IPS-20b (cell line): Measurements from ENCODE around the gene FMN2.

Experiments used
- H3K27ac ChIP-seq: one replicate; pipeline ENCODE4 v1.5.1; 2013; ENCODE audit warnings: low read length
- H3K27me3 ChIP-seq: 2 replicates; pipeline ENCODE4 v1.6.1; 2013; ENCODE audit warnings: mild to moderate bottlenecking, low read length, inconsistent platforms; ENCODE audit not compliant: insufficient read depth
- H3K36me3 ChIP-seq: 2 replicates; pipeline ENCODE4 v1.6.1; 2013; ENCODE audit warnings: low read depth, mild to moderate bottlenecking, inconsistent platforms, low read length, moderate library complexity; ENCODE audit not compliant: insufficient read depth
- H3K4me1 ChIP-seq: 2 replicates; pipeline ENCODE4 v1.6.1; 2013; ENCODE audit warnings: mild to moderate bottlenecking, control low read depth, inconsistent platforms, low read length, moderate library complexity; ENCODE audit not compliant: insufficient read depth
- H3K4me3 ChIP-seq: 2 replicates; pipeline ENCODE4 v1.5.1; 2013; ENCODE audit warnings: mild to moderate bottlenecking, low read length, inconsistent platforms
- H3K9ac ChIP-seq: 2 replicates; pipeline ENCODE4 v1.6.1; 2013; ENCODE audit warnings: low read depth, mild to moderate bottlenecking, inconsistent platforms, low read length, moderate library complexity
- H3K9me3 ChIP-seq: 2 replicates; pipeline ENCODE4 v1.6.1; 2013; ENCODE audit warnings: mild to moderate bottlenecking, low read depth, low read length, inconsistent platforms; ENCODE audit not compliant: insufficient read depth

The FMN2 gene

DNA sequence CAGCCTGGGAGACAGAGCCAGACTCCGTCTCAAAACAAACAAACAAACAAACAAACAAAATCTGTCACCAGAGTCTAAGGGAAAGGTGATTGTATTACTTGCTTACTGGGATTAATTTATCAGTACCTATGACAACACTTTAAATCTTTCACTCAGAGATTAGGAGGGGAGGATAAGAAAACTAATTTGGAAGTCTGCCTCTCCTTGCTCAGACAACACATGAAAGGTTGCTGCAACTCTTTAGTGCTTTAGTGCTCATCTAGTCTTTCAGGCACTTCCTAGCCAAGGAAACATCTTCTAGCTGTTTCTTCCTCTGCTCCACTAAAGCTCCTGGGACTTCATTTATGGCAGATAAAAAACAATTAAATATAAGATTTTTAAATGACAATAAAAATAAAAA, 7.3 kb upstream of the FMN2 start:
- no peaks in the 10 kb centered on the region for H3K4me1 ChIP-seq
- H3K9ac ChIP-seq: no peak overlapping the region
- H3K27ac ChIP-seq: no peak overlapping the region
- H3K9me3 ChIP-seq: no peaks in the 10 kb centered on the region
- peaks cover 1% of the 10 kb centered on the region; the same call in 1 of the 2 replicates for H3K27me3 ChIP-seq
- no peaks in the 10 kb centered on the region for H3K36me3 ChIP-seq
- H3K4me3 ChIP-seq: no peak overlapping the region

DNA sequence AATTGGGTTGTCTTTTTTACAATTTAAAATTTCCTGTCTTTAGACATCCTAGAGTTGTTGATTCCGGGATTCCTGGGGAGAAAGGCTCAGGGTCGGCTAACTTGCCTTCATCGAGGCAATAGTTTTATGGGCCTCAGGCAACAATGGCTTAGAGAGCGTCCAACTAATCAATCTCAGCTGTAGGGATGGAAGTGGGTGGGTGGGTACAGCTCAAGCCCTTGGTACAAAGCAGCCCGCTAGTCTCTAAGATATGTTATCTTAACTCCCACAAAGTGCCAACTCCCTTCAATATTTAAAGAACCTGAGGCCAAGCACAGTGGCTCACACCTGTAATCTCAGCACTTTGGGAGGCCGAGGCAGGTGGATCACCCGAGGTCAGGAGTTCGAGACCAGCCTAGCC, 6.9 kb upstream of the FMN2 start:
- Histone ChIP-seq H3K9me3 (no peaks in the 10 kb centered on the region), H3K27ac (no peak overlapping the region), H3K4me1 (no peaks in the 10 kb centered on the region), H3K36me3 (no peaks in the 10 kb centered on the region), H3K9ac (no peak overlapping the region), H3K4me3 (no peak overlapping the region), H3K27me3 (peaks cover 5% of the 10 kb centered on the region)

DNA sequence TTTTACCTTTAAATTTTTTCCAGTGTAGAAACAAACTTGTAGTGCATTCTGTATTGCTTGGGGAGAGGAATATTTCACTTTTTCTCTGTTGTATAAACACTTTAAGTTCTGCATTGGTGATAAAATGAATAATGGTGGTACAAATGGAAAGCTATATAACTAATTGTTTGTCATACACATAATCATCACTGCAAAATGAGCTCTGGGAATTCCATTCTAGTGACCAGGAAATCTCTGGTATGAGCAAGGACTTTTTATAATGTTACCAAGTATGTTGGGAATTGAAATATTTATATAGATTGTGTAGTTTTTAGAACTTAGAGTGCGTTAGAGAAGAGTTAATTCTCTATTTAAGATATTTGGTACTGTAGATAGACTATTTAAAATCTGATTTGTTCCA, 5.0 kb upstream of the FMN2 start:
- Histone ChIP-seq H3K27me3 (peaks cover 24% of the 10 kb centered on the region), H3K36me3 (no peaks in the 10 kb centered on the region), H3K4me3 (no peak overlapping the region), H3K9ac (no peak overlapping the region), H3K9me3 (no peaks in the 10 kb centered on the region), H3K4me1 (peaks cover 6% of the 10 kb centered on the region; the same call in 1 of the 2 replicates), H3K27ac (no peak overlapping the region)

DNA sequence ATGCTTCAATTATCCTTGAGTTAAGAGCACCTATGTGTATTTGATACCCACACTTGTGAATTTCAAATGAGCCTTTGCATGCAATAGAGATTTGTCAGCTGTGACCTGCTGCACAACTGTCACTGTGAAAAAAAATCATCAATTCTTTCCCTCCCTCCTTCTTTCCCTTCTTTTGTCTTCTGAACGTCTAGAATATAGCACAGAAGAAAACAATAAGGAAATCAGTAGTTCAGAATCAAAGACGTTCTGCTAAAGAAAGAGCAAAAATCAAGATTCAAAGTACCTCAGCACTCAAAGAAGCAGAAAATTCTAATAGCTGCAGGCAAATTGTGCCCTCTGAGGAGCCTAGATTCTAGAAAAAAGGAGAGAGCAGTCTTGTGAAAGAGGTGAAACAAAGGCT, 1.7 kb upstream of the FMN2 start:
- H3K27me3 ChIP-seq: peaks cover 54% of the 10 kb centered on the region
- H3K36me3 ChIP-seq: no peaks in the 10 kb centered on the region
- no peak overlapping the region for H3K27ac ChIP-seq
- peaks cover 6% of the 10 kb centered on the region; the same call in 1 of the 2 replicates for H3K4me1 ChIP-seq
- no peak overlapping the region for H3K4me3 ChIP-seq
- H3K9ac ChIP-seq: no peak overlapping the region
- H3K9me3 ChIP-seq: no peaks in the 10 kb centered on the region

DNA sequence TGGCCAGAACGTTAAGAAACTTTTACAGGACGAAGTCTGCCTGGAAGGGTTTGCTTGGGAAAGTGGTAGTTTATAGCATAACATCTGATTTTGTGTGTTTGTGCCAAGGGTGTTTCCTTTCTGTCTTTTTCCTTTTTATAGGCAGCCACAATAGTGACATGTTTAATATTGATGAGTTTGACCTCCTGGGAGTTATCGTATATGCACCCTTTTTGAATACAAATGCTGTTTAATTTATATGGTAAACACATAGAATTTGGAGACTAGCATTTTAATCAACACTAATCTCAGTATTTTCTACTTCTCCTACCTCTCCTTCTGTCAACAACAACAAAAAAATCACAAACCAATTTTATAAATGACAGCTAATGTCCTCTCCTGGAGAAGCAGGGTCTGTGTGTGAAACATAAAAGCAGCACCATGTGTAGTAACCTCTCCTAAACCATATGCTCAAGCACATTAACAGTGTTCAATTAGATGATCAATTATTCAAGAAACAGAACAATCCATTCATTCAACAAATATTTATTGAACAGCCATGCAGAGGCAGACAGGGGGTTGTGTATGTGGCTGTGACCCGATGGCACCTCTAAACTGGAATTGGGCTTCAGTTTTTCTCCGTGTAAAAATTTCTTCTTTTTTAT, 604 bp upstream of the FMN2 start:
- Histone ChIP-seq H3K27ac (no peak overlapping the region), H3K4me1 (peaks cover 6% of the 10 kb centered on the region; the same call in 1 of the 2 replicates), H3K36me3 (no peaks in the 10 kb centered on the region), H3K9ac (peak overlapping the region; percentile 65; the same call in 1 of the 2 replicates), H3K9me3 (no peaks in the 10 kb centered on the region), H3K4me3 (peak overlapping the region; percentile 73), H3K27me3 (peaks cover 54% of the 10 kb centered on the region)

DNA sequence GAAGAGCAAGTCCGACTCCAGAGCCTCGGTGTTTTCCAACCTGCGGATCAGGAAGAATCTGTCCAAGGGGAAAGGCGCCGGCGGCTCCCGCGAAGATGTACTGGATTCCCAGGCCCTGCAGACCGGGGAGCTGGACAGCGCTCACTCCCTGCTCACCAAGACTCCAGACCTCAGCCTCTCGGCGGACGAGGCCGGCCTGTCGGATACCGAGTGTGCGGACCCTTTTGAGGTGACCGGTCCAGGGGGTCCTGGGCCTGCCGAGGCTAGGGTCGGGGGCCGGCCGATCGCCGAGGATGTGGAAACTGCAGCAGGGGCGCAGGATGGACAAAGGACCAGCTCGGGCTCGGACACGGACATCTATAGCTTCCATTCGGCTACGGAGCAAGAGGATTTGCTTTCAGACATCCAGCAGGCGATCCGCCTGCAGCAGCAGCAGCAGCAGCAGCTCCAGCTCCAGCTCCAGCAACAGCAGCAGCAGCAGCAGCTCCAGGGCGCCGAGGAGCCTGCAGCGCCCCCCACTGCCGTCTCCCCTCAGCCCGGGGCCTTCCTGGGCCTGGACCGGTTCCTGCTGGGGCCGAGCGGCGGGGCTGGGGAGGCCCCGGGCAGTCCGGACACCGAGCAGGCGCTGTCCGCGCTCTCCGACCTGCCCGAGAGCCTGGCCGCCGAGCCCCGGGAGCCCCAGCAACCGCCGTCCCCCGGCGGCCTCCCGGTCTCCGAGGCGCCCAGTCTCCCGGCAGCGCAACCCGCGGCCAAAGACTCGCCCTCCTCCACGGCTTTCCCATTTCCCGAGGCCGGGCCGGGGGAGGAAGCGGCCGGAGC, 827 bp downstream of the FMN2 start:
- no peak overlapping the region for H3K27ac ChIP-seq
- peaks cover 54% of the 10 kb centered on the region for H3K27me3 ChIP-seq
- H3K36me3 ChIP-seq: no peaks in the 10 kb centered on the region
- no peaks in the 10 kb centered on the region for H3K9me3 ChIP-seq
- H3K4me1 ChIP-seq: peaks cover 6% of the 10 kb centered on the region; the same call in 1 of the 2 replicates
- no peak overlapping the region; the same call in 1 of the 2 replicates for H3K9ac ChIP-seq
- H3K4me3 ChIP-seq: peak overlapping the region; percentile 73; the same call in 1 of the 2 replicates

DNA sequence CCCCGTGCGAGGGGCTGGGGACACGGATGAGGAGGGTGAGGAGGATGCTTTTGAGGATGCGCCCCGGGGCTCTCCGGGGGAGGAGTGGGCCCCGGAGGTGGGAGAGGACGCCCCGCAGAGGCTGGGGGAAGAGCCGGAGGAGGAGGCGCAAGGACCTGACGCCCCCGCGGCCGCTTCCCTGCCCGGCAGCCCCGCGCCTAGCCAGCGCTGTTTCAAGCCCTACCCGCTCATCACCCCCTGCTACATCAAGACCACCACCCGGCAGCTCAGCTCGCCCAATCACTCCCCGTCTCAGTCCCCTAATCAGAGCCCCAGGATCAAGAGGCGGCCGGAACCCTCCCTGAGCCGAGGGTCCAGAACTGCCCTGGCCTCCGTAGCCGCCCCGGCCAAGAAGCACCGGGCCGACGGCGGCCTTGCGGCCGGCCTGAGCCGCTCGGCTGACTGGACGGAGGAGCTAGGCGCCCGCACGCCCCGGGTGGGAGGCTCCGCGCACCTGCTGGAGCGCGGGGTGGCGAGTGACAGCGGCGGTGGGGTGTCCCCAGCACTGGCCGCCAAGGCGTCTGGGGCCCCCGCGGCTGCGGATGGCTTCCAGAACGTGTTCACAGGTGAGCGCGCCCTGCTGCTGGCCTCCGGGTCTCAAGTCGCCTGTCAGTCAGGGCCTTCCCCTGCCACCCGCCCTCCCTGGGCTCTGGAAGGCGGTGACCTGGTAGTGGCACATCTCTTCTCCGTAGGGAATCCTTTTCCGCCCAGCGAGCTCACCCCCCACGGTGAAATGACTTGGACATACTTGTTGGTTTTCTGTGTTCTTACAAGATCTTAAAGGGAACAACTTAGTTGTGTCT, 1.7 kb downstream of the FMN2 start:
- peak overlapping the region; percentile 73 for H3K4me3 ChIP-seq
- H3K27ac ChIP-seq: no peak overlapping the region

DNA sequence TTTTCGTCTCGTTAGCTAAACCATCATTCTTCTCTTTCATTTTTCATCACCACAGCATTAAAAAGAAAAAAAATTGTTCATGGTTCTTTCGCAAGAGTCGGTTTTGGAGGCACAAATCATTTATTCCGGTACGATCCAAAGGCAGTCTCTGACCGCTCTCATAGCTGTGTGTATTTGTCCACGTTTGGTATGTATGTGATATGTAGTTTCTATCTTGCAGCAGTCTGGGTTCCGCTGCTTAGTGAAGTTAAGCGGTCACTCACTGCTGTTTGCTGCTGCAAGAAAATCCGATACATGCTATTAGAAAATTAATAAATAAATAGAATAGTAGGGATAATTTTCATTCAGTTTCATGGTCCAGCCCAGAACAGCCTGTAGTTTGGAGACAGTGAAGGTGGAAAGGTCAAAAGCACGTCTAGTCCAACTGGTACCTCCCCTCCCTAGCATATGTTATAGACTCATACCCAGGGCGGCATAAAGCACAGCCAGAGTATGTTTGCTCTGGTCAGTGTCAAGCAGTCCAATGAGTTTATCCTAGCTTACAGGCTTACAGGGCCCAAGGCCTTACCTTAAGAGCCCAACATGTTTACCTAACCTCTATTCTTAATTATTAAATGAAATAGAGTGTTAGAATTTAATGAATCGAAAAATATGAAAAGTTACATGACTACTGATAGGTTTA, 2.5 kb downstream of the FMN2 start:
- Histone ChIP-seq H3K36me3 (no peaks in the 10 kb centered on the region), H3K27me3 (peaks cover 54% of the 10 kb centered on the region), H3K4me1 (peaks cover 6% of the 10 kb centered on the region), H3K9me3 (no peaks in the 10 kb centered on the region), H3K27ac (no peak overlapping the region), H3K4me3 (peak overlapping the region; percentile 73), H3K9ac (no peak overlapping the region)

More for the DNA sequence above, 1.7 kb downstream of the FMN2 start:
- Histone ChIP-seq H3K9me3 (no peaks in the 10 kb centered on the region), H3K9ac (no peak overlapping the region), H3K27me3 (peaks cover 54% of the 10 kb centered on the region), H3K4me1 (peaks cover 6% of the 10 kb centered on the region; the same call in 1 of the 2 replicates), H3K36me3 (no peaks in the 10 kb centered on the region)

DNA sequence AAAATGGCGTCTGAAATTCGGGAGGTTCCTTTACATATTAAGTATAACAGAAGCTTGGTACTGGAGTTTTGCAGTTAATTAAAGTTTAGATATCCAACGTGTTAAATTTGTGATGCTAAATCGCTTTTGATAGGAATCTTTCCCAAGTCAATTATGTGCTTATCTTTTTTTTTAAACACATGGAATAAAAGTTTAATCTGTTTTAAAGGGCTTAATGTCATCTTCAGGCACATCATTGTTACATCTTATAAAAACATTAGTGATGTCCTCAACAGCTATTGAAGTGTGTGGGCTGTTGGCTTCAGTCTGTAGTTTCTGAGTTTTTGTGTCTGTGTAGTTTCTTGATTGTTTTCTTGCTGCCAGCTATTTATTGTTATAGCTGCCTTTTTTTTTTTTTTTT, 5.3 kb downstream of the FMN2 start:
- Histone ChIP-seq H3K27ac (no peak overlapping the region), H3K36me3 (no peaks in the 10 kb centered on the region), H3K4me3 (no peak overlapping the region), H3K4me1 (peaks cover 13% of the 10 kb centered on the region), H3K9me3 (no peaks in the 10 kb centered on the region), H3K27me3 (peaks cover 29% of the 10 kb centered on the region), H3K9ac (no peak overlapping the region)

DNA sequence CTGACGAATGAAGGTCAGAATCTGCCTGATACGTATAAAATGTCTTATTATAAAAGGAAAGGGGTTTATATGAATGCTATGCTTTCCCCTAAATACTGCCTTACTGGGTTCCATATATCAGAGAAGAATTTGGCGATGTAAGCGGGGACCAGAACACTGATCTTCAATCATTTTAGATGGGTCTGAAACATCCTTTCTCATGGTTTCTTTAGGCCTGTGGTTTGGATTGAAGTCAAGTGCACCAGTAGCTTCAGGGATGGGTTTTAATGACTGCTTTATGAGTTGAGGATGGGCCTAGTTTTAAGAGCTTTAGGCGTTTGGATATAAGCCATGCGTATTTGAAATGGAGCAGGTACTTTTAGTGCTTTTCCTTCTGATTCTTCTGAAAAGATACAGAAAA, 6.9 kb downstream of the FMN2 start:
- H3K9ac ChIP-seq: no peak overlapping the region
- no peak overlapping the region for H3K4me3 ChIP-seq
- no peaks in the 10 kb centered on the region for H3K36me3 ChIP-seq
- H3K27me3 ChIP-seq: peaks cover 13% of the 10 kb centered on the region
- H3K9me3 ChIP-seq: no peaks in the 10 kb centered on the region
- H3K4me1 ChIP-seq: peaks cover 13% of the 10 kb centered on the region
- no peak overlapping the region for H3K27ac ChIP-seq

DNA sequence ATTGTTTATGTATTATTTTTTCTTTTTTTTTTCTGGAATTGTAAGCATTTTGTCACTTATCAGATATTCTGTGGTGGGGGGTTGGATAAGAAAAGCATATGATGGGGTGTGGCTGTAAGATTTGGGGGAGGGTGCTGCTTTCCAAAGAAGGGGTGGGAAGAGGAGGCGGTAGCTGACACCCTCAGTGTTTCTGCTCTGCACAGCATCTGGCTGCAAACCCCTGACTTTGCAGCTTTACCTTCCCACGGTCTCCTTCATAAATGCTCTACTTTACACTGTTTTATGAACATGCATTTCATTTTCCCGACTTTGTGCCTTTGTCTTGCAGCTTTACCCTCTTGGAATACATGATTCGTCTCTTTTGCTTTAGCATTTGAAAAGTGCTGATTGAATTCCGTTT, 7.6 kb downstream of the FMN2 start:
- Histone ChIP-seq H3K4me3 (no peak overlapping the region), H3K4me1 (peaks cover 13% of the 10 kb centered on the region)

More for the DNA sequence above, 7.6 kb downstream of the FMN2 start:
- Histone ChIP-seq H3K27me3 (peaks cover 5% of the 10 kb centered on the region), H3K9me3 (no peaks in the 10 kb centered on the region), H3K9ac (no peak overlapping the region), H3K36me3 (no peaks in the 10 kb centered on the region), H3K27ac (no peak overlapping the region)
